Esophagus muscularis mucosa (tissue), 4 donors: Measurements from ENCODE around the gene ADAMTSL1. TPM values are rescaled to one million over a fixed set of nuclear protein-coding genes. Genes with fewer than 3 reads are reported as not detected.

ENCODE experiments used
- DNase-seq: peaks from one replicate; pipeline ENCODE4 v3.0.0-alpha.2; 2017; ENCODE audit errors: extremely low spot score
- H3K27ac ChIP-seq, 4 donors: fragments of 200-600 bp; sonication (generic); replicated peaks in 1 of 4; 1 replicate in 3 of 4; 2 replicates in 1 of 4; pipeline ENCODE4 v1.5.1; 2016 to 2019; ENCODE audit warnings: mild to moderate bottlenecking in 1 of 4
- H3K27me3 ChIP-seq, 4 donors: fragments of 200-600 bp; sonication (generic); one replicate each; pipeline versions ENCODE4 v1.5.1 to v1.6.0; 2016 to 2019
- H3K36me3 ChIP-seq, 4 donors: fragments of 200-600 bp; sonication (generic); one replicate each; pipeline ENCODE4 v1.5.1; 2016 to 2019
- H3K4me1 ChIP-seq, 4 donors: fragments of 200-600 bp; sonication (generic); one replicate each; pipeline ENCODE4 v1.5.1; 2016 to 2019
- H3K4me3 ChIP-seq, 4 donors: fragments of 200-600 bp; sonication (generic); 1 replicate in 2 of 4; 2 replicates in 2 of 4; pipeline ENCODE4 v1.5.1; 2016 to 2019; ENCODE audit warnings: mild to moderate bottlenecking in 4 of 4, moderate library complexity in 1 of 4
- H3K9me3 ChIP-seq, 4 donors: fragments of 200-600 bp; sonication (generic); 1 replicate in 3 of 4; 2 replicates in 1 of 4; pipeline ENCODE4 v1.5.1; 2016 to 2019
- CTCF ChIP-seq, 3 experiments: fragments of 200-600 bp in 2 of 3; fragments of 450-650 bp in 1 of 3; sonication (generic) in 2 of 3; IDR thresholded peaks; one replicate each; pipeline ENCODE4 v1.5.1; 2017 to 2019; ENCODE audit warnings: antibody characterized with exemption in 3 of 3, mild to moderate bottlenecking in 2 of 3, moderate library complexity in 1 of 3
- EP300 ChIP-seq: sonication (generic); formaldehyde crosslinking; IDR thresholded peaks from one replicate; pipeline ENCODE4 v1.6.1; 2017; ENCODE audit warnings: antibody characterized with exemption
- POLR2A ChIP-seq: fragments of 450-650 bp; IDR thresholded peaks from one replicate; pipeline ENCODE4 v1.6.1; 2017; ENCODE audit warnings: antibody characterized with exemption, moderate library complexity, mild to moderate bottlenecking, low read depth
- POLR2AphosphoS5 ChIP-seq, 2 donors: sonication (generic); formaldehyde crosslinking; IDR thresholded peaks; one replicate each; pipeline ENCODE4 v1.6.1; 2017; ENCODE audit warnings: antibody characterized with exemption in 2 of 2
- WGBS: methylation state at CpG from one replicate; pipeline ENCODE4 v1.1.5; 2018; 5-methylcytosine and 5-hydroxymethylcytosine counted together
- intact Hi-C: fragments of 100-400 bp; cut with DNase I; formaldehyde crosslinking; loops from one replicate; pipeline ENCODE4 v1.15.1; 2023
- total RNA-seq, 4 donors: library from RNA; depleted of rRNA; stranded (reverse); fragments of >200 nt; gene quantifications; one replicate each; pipeline versions ENCODE4 v1.1.0 to v1.2.1, GENCODE V29; 2016

The ADAMTSL1 gene
- total RNA-seq, 4 donors from 2014 or later = 81.7 to 172 (median 145) TPM

DNA sequence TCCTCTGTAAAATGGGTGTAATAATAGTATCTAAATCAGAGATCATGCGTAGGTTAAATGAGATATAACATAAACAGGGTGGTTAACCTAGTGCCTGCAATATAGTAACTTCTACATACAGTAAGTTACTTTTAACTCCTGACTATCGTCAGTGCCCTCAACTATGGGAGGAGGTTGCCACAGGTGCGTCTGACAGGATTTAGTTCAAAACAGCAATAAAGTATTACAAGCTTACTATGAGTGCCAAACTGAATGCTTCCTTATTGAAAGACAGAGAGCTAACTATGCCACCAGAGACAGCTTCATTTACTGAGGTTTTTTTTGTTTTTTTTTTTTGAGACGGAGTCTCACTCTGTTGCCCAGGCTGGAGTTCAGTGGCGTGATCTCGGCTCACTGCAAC lies 209.0 kb downstream of the ADAMTSL1 start:
- 93% methylated on average over 6 of the region's 6 CpGs for WGBS
- intact Hi-C loops = no loop called here

DNA sequence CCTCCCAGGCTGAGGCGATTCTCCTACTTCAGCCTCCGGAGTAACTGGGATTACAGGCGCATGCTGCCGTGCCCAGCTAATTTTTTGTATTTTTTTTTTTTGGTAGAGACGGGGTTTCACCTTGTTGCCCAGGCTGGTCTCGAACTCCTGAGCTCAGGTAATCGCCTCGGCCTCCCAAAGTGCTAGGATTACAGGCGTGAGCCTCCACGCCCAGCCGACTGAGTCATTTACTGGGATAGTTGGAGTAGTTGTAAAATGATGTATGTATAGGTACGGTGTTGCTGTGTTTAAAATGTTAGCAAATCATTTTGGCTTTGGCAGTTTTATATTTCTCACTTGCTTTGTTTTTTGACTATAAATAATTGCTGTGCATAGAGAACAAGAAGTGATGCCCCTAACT lies 209.4 kb downstream of the ADAMTSL1 start:
- no peaks in the 10 kb centered on the region for H3K27me3 ChIP-seq
- H3K4me1 ChIP-seq = peaks cover 0 to 48% (median 36%) of the 10 kb centered on the region in 4 donors
- H3K36me3 ChIP-seq = no peaks in the 10 kb centered on the region
- no peak overlapping the region for H3K4me3 ChIP-seq
- intact Hi-C loops = no loop called here
- no peaks in the 10 kb centered on the region for H3K9me3 ChIP-seq
- WGBS = 92% methylated on average over 12 of the region's 12 CpGs
- no peak for TF ChIP-seq POLR2A
- no peak for TF ChIP-seq POLR2AphosphoS5 (IDR thresholded peaks at IDR 0.05)
- no peak for TF ChIP-seq CTCF (IDR thresholded peaks at IDR 0.05)
- TF ChIP-seq EP300 = no peak
- H3K27ac ChIP-seq = peak overlapping the region; percentile 55 to 79 (median 70)
- DNase-seq = no peak

More for the DNA sequence above, 209.0 kb downstream of the ADAMTSL1 start:
- Histone ChIP-seq H3K27ac (peak overlapping the region; percentile 55 to 79 (median 70)), H3K36me3 (no peaks in the 10 kb centered on the region), H3K4me1 (peaks cover 0 to 48% (median 38%) of the 10 kb centered on the region in 4 donors), H3K27me3 (no peaks in the 10 kb centered on the region), H3K9me3 (no peaks in the 10 kb centered on the region), H3K4me3 (no peak overlapping the region)
- DNase-seq = no peak
- TF ChIP-seq POLR2A (no peak), EP300 (no peak), CTCF (IDR thresholded peaks at IDR 0.05) (no peak), POLR2AphosphoS5 (IDR thresholded peaks at IDR 0.05) (no peak)

DNA sequence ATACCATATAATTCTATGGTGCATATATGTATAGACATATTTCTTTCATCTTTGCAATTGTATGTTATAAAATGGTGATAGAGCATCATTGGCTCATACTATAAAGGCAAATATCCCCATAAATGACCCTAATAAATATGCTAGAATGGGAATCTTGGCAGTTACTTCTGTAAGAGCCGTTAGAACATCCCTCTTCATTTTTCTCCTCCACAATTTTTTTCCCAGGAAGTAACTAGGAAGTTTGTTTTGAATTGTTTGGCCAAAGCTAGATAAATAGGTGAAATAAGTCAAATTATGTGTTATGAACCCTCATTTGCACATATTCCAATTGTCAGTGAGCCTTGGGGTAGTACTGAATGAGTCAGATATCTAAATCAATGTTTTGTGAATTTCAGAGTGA lies 209.9 kb downstream of the ADAMTSL1 start:
- intact Hi-C loops = no loop called here
- H3K27ac ChIP-seq = peak overlapping the region; percentile 55 to 79 (median 70)

GRCh38 chr9:18684593-18685317 lies 210.8 kb downstream of the ADAMTSL1 start:
- TF ChIP-seq POLR2AphosphoS5 (IDR thresholded peaks at IDR 0.05) = peak in 1 of 2 donors; percentile 32
- TF ChIP-seq EP300 = no peak
- no peak for TF ChIP-seq CTCF (IDR thresholded peaks at IDR 0.05)
- H3K4me1 ChIP-seq = peaks cover 0 to 34% (median 28%) of the 10 kb centered on the region in 4 donors
- 65% methylated on average over 5 of the region's 5 CpGs for WGBS
- no peak for DNase-seq
- no peaks in the 10 kb centered on the region for H3K36me3 ChIP-seq
- H3K4me3 ChIP-seq = no peak overlapping the region
- intact Hi-C loops = no loop called here
- H3K27ac ChIP-seq = peak overlapping the region; percentile 55 to 79 (median 70)
- no peaks in the 10 kb centered on the region for H3K27me3 ChIP-seq
- no peaks in the 10 kb centered on the region for H3K9me3 ChIP-seq

More for the DNA sequence above, 209.9 kb downstream of the ADAMTSL1 start:
- Histone ChIP-seq H3K27me3 (no peaks in the 10 kb centered on the region), H3K36me3 (no peaks in the 10 kb centered on the region), H3K4me3 (no peak overlapping the region), H3K4me1 (peaks cover 0 to 42% (median 32%) of the 10 kb centered on the region in 4 donors), H3K9me3 (no peaks in the 10 kb centered on the region)
- TF ChIP-seq POLR2AphosphoS5 (IDR thresholded peaks at IDR 0.05) (no peak), POLR2A (no peak), EP300 (no peak), CTCF (IDR thresholded peaks at IDR 0.05) (no peak)
- WGBS = 29% methylated on average over 1 of the region's 1 CpG
- DNase-seq = no peak
